PC-3 (cell line): ENCODE measurements around the gene CUL2. TPM values are rescaled to one million over a fixed set of nuclear protein-coding genes. Genes with fewer than 3 reads are reported as not detected.
A peak's percentile ranks its signal among the peaks of the same experiment; 100 is the strongest.

Experiments
- ATAC-seq: fragments of 200-7000 bp; cut with Tn5 transposase; 2 replicates; pipeline ENCODE4 v1.9.1; 2020; ENCODE audit warnings: mild to moderate bottlenecking, moderate library complexity
- BruUV-seq: library from RNA; stranded (reverse); fragments of 400-500 nt; replicated peaks from 2 replicates; lab custom pipeline; 2021; lab: Mats Ljungman, UMichigan
- CTCF ChIA-PET: fragments of 300-600 bp; sonication (Branson Sonifier 250); formaldehyde crosslinking; loops from one replicate; lab custom pipeline; 2022; ENCODE audit warnings: antibody characterized with exemption; lab: Charles Lee
- POLR2A ChIA-PET: fragments of 300-600 bp; sonication (Branson Sonifier 250); formaldehyde crosslinking; loops from one replicate; lab custom pipeline; 2022; ENCODE audit warnings: antibody characterized with exemption; ENCODE audit not compliant: unreplicated experiment; lab: Charles Lee
- DNase-seq: peaks from one replicate; pipeline ENCODE4 v3.0.0-alpha.2; 2015
- H2AFZ ChIP-seq: fragments of 300-600 bp; sonication (generic); 2 replicates; pipeline ENCODE4 v1.6.0; 2016; ENCODE audit warnings: antibody characterized with exemption, low read length
- H3F3A ChIP-seq: fragments of 300-600 bp; sonication (generic); one replicate; pipeline ENCODE4 v1.6.0; 2017; ENCODE audit warnings: antibody characterized with exemption, low read length, control low read depth, mild to moderate bottlenecking; ENCODE audit not compliant: unreplicated experiment
- H3K27ac ChIP-seq: fragments of 300-600 bp; sonication (generic); 2 replicates; pipeline ENCODE4 v1.5.1; 2016; ENCODE audit warnings: mild to moderate bottlenecking, low read length
- H3K27me3 ChIP-seq: fragments of 300-600 bp; sonication (generic); 2 replicates; pipeline ENCODE4 v1.6.1; 2016; ENCODE audit warnings: low read length, mixed read lengths
- H3K36me3 ChIP-seq: fragments of 300-600 bp; sonication (generic); 2 replicates; pipeline ENCODE4 v1.6.1; 2016; ENCODE audit warnings: low read depth, mixed run types, low read length, mixed read lengths
- H3K4me1 ChIP-seq: fragments of 300-600 bp; sonication (generic); 2 replicates; pipeline ENCODE4 v1.5.1; 2016; ENCODE audit warnings: low read length; ENCODE audit not compliant: insufficient read depth
- H3K4me2 ChIP-seq: fragments of 300-600 bp; sonication (generic); 2 replicates; pipeline ENCODE4 v1.6.0; 2016; ENCODE audit warnings: low read length
- H3K4me3 ChIP-seq: fragments of 300-600 bp; sonication (generic); 2 replicates; pipeline ENCODE4 v1.5.1; 2016; ENCODE audit warnings: mild to moderate bottlenecking, low read length, mixed read lengths
- H3K79me2 ChIP-seq: fragments of 300-600 bp; sonication (generic); 2 replicates; pipeline ENCODE4 v1.6.1; 2017; ENCODE audit warnings: low read length, mixed read lengths
- H3K9ac ChIP-seq: fragments of 300-600 bp; sonication (generic); 2 replicates; pipeline ENCODE4 v1.6.0; 2016; ENCODE audit warnings: mild to moderate bottlenecking, low read length
- H3K9me2 ChIP-seq: fragments of 300-600 bp; sonication (generic); replicated peaks from 2 replicates; pipeline ENCODE4 v1.6.1; 2016; ENCODE audit warnings: mixed run types, low read length, mixed read lengths
- H3K9me3 ChIP-seq: fragments of 300-600 bp; sonication (generic); 2 replicates; pipeline ENCODE4 v1.6.1; 2016; ENCODE audit warnings: low read length, mixed read lengths
- H4K20me1 ChIP-seq: fragments of 300-600 bp; sonication (generic); 2 replicates; pipeline ENCODE4 v1.6.1; 2016; ENCODE audit warnings: low read length, mixed read lengths
- EZH2 ChIP-seq: fragments of 300-600 bp; sonication (generic); IDR thresholded peaks from one replicate; pipeline ENCODE4 v1.6.1; 2017; ENCODE audit warnings: antibody characterized with exemption, mild to moderate bottlenecking, low read length; ENCODE audit not compliant: unreplicated experiment
- EZH2phosphoT487 ChIP-seq: fragments of 300-600 bp; sonication (generic); IDR thresholded peaks from 2 replicates; pipeline ENCODE4 v1.6.1; 2018; ENCODE audit warnings: mild to moderate bottlenecking, antibody characterized with exemption, low read length, borderline replicate concordance
- intact Hi-C: fragments of 100-400 bp; cut with micrococcal nuclease; formaldehyde crosslinking; loops from 2 replicates; pipeline ENCODE4 v1.9.0; 2023
- total RNA-seq: library from RNA; depleted of rRNA; stranded (reverse); fragments of >200 nt; gene quantifications from 2 replicates; pipeline ENCODE4 v1.2.3, GENCODE V29; 2014
- TF ChIP-seq, protein P1 (sequence below): fragments of 300-600 bp; sonication (generic); conservative IDR thresholded peaks from 2 replicates; pipeline ENCODE4 v1.5.1; 2017; ENCODE audit warnings: antibody characterized with exemption, low read depth, mild to moderate bottlenecking, low read length

The CUL2 gene
- total RNA-seq, 1 experiment from 2014 or later = 129 TPM

DNA sequence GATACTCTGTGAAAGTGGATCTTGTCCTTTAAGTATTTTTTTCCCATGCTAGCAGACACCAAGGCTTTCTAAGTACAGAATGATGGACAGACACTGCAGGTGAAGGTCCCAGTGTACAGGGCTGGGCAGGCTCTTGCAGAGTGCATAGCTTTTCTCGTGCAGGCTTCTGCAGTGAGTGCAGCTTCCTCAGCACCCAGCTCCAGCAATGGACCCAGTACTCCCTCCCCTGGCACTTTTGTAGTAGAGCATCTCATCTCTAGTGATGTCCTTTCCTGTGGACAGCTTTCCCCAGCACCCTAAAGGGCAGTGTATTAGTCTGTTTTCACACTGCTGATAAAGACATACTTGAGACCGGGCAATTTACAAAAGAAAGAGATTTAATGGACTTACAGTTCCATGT, 104.3 kb downstream of the CUL2 start:
- intact Hi-C loops = loop anchor here (1.0 kb wide), 3 partner anchors 262 to 331 kb away; no protein-coding TSS in a partner anchor
- H3K27ac ChIP-seq = no peak overlapping the region
- no peaks in the 10 kb centered on the region for H4K20me1 ChIP-seq
- H3K9ac ChIP-seq = no peak overlapping the region
- TF ChIP-seq, protein P1, sequence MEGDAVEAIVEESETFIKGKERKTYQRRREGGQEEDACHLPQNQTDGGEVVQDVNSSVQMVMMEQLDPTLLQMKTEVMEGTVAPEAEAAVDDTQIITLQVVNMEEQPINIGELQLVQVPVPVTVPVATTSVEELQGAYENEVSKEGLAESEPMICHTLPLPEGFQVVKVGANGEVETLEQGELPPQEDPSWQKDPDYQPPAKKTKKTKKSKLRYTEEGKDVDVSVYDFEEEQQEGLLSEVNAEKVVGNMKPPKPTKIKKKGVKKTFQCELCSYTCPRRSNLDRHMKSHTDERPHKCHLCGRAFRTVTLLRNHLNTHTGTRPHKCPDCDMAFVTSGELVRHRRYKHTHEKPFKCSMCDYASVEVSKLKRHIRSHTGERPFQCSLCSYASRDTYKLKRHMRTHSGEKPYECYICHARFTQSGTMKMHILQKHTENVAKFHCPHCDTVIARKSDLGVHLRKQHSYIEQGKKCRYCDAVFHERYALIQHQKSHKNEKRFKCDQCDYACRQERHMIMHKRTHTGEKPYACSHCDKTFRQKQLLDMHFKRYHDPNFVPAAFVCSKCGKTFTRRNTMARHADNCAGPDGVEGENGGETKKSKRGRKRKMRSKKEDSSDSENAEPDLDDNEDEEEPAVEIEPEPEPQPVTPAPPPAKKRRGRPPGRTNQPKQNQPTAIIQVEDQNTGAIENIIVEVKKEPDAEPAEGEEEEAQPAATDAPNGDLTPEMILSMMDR = peak; percentile 93
- TF ChIP-seq EZH2 = no peak
- H3K9me2 ChIP-seq = no peaks in the 10 kb centered on the region
- peaks cover 8% of the 10 kb centered on the region for H3K9me3 ChIP-seq
- H3K79me2 ChIP-seq = no peaks in the 10 kb centered on the region
- no peaks in the 10 kb centered on the region for H3K27me3 ChIP-seq
- H3K36me3 ChIP-seq = no peaks in the 10 kb centered on the region
- H3K4me3 ChIP-seq = no peak overlapping the region
- DNase-seq (peak; percentile 87), ATAC-seq (peak; percentile 96)
- BruUV-seq = no TSS peak
- no peak overlapping the region for H3K4me2 ChIP-seq
- no peaks in the 10 kb centered on the region for H3F3A ChIP-seq
- POLR2A ChIA-PET = interaction anchor here (0.5 kb wide), 1 partner anchor 345 kb away, joined by 3 read pairs; no protein-coding TSS in a partner anchor
- CTCF ChIA-PET = interaction anchor here (0.5 to 2.0 kb wide), 13 partner anchors 9 to 337 kb away, joined by 3 to 11 read pairs (median 5); no protein-coding TSS in a partner anchor
- no peak overlapping the region for H2AFZ ChIP-seq
- no peaks in the 10 kb centered on the region for H3K4me1 ChIP-seq

DNA sequence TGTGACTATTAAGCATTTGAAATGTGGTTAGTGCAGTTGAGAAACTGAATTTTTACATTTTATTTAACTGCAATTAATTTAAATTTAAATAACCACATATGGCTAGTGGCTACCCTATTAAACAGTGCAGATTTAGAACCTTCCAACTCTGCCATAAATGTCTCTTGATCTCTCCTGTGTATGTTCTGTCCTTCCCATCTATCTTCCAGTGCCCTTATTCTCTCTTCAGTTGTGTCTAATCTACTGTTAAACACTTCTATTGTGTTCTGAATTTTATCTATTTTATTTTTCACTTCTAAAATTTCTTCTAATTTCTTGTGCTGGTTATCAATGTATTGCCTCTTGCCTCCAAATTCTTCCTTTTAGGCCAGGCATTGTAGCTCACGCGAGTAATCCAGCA, 105.0 kb downstream of the CUL2 start:
- Histone ChIP-seq H3K9ac (no peak overlapping the region), H3K27me3 (no peaks in the 10 kb centered on the region), H3K4me3 (no peak overlapping the region), H3K9me3 (peaks cover 8% of the 10 kb centered on the region), H3K4me1 (no peaks in the 10 kb centered on the region), H4K20me1 (no peaks in the 10 kb centered on the region), H3K79me2 (no peaks in the 10 kb centered on the region), H3F3A (no peaks in the 10 kb centered on the region), H3K9me2 (no peaks in the 10 kb centered on the region), H3K4me2 (no peak overlapping the region), H3K27ac (no peak overlapping the region), H3K36me3 (no peaks in the 10 kb centered on the region), H2AFZ (no peak overlapping the region)
- POLR2A ChIA-PET = no interaction called here
- ATAC-seq = no peak
- TF ChIP-seq EZH2phosphoT487 (no peak), EZH2 (no peak)
- TF ChIP-seq, protein P1 = no peak
- no peak for DNase-seq
- CTCF ChIA-PET = interaction anchor here (0.5 to 2.0 kb wide), 11 partner anchors 9 to 330 kb away, joined by 3 to 11 read pairs (median 5); no protein-coding TSS in a partner anchor
- BruUV-seq = no TSS peak
- intact Hi-C loops = loop anchor here (1.0 kb wide), 2 partner anchors 319 to 330 kb away; no protein-coding TSS in a partner anchor

GRCh38 chr10:34981844-34982243, 108.3 kb downstream of the CUL2 start:
- Histone ChIP-seq H2AFZ (no peak overlapping the region), H3K9me3 (peaks cover 8% of the 10 kb centered on the region), H3K4me2 (no peak overlapping the region), H3K4me1 (peaks cover 9% of the 10 kb centered on the region), H3K36me3 (no peaks in the 10 kb centered on the region), H3F3A (no peaks in the 10 kb centered on the region), H3K27ac (no peak overlapping the region), H3K79me2 (no peaks in the 10 kb centered on the region), H3K9ac (no peak overlapping the region), H3K4me3 (no peak overlapping the region), H3K27me3 (no peaks in the 10 kb centered on the region), H4K20me1 (no peaks in the 10 kb centered on the region), H3K9me2 (no peaks in the 10 kb centered on the region)
- no peak for ATAC-seq
- POLR2A ChIA-PET = no interaction called here
- no peak for TF ChIP-seq EZH2
- TF ChIP-seq, protein P1 = no peak
- TF ChIP-seq EZH2phosphoT487 = no peak
- intact Hi-C loops = no loop called here
- DNase-seq = no peak
- CTCF ChIA-PET = interaction anchor here (0.8 kb wide), 1 partner anchor 12 kb away, joined by 7 read pairs; no protein-coding TSS in a partner anchor
- BruUV-seq = no TSS peak
